GM18517 (cell line): Measurements from ENCODE around the gene MBIP.
"Not testable (repeated sequence)": the region's sequence is repeated elsewhere in the genome, so short reads cannot be mapped to it uniquely, and the experiment has no call there.

ENCODE experiments used
- ATAC-seq: cut with Tn5 transposase; IDR thresholded peaks from one replicate; pipeline ENCODE4 v1.9.1; 2021; ENCODE audit warnings: mild to moderate bottlenecking, moderate library complexity; ENCODE audit not compliant: unreplicated experiment

The MBIP gene, protein sequence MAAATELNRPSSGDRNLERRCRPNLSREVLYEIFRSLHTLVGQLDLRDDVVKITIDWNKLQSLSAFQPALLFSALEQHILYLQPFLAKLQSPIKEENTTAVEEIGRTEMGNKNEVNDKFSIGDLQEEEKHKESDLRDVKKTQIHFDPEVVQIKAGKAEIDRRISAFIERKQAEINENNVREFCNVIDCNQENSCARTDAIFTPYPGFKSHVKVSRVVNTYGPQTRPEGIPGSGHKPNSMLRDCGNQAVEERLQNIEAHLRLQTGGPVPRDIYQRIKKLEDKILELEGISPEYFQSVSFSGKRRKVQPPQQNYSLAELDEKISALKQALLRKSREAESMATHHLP

GRCh38 chr14:36320200-36320896 lies at the start of gene MBIP:
Gene MBIP (minus strand): TSS chr14:36320637. CDS start chr14:36320588, 49 bp downstream.
- peak; percentile 95 for ATAC-seq

DNA sequence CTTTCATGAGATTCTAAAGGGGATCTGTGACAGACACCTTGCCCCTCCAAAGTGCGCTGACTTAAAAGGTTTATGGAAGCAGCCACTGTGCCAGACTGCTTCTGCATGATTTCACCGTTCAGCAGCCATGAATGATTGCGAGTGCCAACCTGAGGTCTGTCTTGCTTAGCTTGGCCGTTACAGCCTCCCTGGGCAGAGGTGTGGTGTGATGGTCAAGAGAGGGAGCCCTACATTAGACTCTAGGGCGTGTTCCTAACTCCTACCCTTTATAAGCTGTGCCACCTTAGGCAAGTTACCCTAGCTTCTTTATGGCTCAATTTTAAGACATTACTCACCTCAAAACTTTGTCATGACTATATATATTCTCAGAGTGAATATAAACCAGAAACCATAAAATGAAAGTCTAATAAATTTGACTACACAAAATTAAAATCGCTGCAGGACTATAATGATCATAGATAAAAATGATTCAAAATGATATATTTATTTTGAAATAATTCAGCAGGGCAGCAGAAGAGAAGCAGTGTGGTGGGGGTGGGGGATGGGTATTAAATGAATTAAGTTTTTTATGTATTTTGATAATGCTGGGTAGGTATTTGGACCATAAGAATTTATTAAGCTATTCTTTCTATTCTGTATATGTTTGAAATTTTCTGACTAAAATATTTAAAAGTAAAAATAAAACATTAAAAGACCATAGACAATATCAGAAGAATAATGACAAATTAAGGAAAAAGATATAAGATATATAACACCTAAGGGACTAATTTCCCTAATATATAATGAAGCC lies 47.7 kb upstream of the MBIP start:
- no peak for ATAC-seq

- ATAC-seq = no peak
These were observed 45.3 kb upstream of the MBIP start for GRCh38 chr14:36365766-36366165.

- no peak for ATAC-seq
These were observed 43.3 kb upstream of the MBIP start for GRCh38 chr14:36363704-36364103.

DNA sequence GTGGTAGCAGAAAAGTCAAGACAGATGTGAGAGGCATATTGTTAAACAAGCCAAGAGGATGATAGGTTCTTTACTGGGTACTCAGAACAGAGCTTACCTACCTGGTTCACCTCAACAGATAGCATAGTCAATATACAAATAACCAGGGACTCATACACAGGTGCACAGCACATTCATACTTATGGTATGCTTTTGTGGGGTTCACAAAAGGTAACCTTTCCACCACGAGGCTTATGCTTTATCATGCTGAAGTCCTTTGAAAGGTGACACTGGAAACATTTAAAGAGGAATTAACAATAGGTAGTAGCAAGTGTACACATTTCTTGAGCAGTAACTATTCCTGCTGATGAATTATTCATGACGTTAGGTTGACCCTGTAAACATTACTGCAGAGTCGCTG lies 42.2 kb upstream of the MBIP start:
- no peak for ATAC-seq

DNA sequence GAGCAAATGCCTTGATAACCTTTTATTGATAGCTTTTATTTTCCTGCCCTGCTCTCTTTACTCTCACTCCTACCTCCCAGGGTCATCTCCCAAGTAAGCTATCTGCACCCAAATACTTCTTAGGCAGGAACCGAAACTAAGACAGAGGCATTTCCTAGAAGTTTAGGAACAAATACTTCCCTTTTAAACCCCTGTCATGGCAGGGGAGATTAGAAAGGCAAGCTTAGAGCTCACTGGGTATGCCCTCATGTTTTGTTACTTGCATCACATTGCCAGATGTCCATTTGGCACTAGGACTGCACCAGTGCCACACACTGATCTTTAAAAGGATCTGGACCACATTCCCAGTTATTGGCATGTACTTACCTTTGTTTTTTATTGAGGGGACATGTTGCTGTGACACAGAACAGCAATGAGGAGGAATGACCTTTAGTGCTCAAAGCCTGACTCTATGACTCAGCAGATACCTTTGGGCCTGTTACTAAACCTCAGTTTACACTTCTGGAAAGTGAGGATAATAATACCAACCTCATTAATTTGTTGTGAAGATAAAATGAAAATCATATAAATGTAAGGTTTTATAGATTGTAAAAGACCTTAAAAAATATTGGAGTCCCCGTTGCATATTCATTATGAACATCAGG lies 40.9 kb upstream of the MBIP start:
- no peak for ATAC-seq

DNA sequence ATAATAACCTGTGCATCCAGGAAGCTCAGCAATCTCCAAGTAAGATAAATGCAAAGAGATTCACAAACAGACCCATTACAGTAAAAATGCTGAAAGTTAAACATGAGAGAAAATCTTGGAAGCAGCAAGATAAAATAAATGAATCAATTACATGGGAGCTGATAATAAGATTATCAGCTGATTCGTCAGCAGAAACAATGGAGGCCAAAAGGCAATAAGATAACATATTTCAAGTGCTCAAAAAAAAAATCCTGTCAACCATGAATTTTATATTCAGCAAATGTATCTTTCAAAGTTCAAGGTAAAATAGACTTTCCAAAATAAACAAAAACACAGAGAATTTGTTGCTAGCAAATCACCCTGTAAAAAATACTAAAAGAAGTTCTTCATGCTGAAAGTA lies 36.4 kb upstream of the MBIP start:
- no peak for ATAC-seq

DNA sequence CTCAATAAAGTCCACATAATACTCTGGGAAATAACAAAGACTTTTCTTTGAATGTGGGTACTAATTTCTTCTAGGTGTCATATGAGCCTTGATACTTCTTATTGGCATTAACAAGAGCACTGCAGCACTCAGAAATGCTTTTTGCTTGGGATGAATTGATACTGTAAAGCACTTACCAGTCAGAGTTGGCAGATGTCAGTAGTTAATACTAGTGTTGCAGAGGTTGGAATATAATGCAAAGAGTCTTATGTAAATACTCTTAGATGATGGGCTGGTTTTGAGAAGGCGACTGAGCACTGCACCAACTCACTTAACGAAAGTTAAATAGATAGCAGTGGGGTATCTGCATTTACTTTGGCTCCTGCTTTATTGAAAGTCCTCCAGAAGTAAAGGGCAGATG lies 25.6 kb upstream of the MBIP start:
- no peak for ATAC-seq

- no peak for ATAC-seq
These were observed 23.8 kb upstream of the MBIP start for GRCh38 chr14:36344211-36344610.

GRCh38 chr14:36341811-36342210 lies 21.4 kb upstream of the MBIP start:
- not testable (repeated sequence) for ATAC-seq

DNA sequence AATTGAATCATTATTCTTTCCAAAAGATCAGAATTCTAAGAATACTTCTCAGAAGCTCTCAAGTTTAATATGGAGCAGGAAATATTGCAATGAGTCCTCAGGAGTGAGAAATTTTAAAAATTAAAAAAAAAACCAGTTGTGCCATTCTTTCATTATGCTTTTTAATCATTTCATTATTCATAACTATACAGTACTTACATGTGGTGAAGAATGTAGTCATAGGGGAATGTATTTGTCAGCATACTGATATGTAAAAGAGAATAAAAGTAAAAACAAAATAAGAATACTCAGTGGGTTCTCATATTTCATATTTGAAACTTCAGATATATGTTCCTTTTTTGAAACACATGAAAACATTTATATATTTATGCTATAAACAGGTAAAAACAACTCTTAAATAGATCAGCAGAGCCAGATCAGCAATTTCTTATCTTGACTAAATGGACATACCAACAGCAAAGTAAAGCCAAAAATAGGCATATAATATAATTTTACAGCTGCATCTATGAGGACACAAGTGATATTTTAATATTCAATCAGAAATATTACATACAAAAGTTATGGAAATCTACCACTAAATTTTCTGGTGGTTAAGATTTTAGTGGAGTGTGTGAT lies 19.9 kb upstream of the MBIP start:
- no peak for ATAC-seq

DNA sequence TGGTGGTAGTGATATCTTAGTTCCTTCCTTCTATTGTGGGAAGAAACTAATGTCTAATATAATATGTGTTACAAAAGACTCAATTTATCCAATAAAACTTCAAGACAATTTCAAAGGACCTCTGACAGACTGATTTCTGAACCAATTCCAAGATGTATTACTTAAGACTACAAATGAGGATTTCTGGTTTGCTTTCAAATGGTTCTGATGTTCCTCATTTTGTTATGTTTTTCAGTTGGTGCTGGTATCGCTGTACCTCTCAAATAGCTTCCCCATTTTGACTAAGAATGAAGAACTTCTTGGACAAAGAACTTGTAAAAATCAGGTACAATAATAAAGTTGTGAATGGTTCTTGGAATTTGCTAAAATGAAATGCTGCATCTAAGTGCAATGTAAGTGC lies 19.4 kb upstream of the MBIP start:
- no peak for ATAC-seq

DNA sequence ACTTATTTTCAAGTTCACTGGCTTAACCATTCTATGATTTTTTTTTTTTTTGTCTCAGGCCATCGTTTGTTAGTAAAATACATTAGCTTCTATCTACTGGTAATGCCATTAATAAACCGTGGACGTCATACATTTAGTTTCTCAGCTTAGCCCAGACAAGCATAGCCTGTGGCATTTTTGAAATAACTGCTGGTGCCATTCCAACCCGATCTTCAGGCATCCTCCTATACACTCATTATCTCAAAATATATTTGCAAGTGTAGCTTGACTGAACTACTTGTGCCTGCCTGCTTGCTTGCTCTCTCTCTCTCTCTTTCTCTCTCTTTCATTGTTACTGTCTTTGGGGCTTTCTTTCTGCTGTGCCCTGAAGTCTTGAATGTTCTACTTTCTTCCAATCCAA lies 12.7 kb upstream of the MBIP start:
- no peak for ATAC-seq

GRCh38 chr14:36327573-36327972 lies 7.1 kb upstream of the MBIP start:
- ATAC-seq = not testable (repeated sequence)

GRCh38 chr14:36325853-36326252 lies 5.4 kb upstream of the MBIP start:
- no peak for ATAC-seq

- no peak for ATAC-seq
These were observed 4.5 kb upstream of the MBIP start for GRCh38 chr14:36324897-36325296.

GRCh38 chr14:36320897-36321381 lies 502 bp upstream of the MBIP start:
- peak; percentile 30 for ATAC-seq

DNA sequence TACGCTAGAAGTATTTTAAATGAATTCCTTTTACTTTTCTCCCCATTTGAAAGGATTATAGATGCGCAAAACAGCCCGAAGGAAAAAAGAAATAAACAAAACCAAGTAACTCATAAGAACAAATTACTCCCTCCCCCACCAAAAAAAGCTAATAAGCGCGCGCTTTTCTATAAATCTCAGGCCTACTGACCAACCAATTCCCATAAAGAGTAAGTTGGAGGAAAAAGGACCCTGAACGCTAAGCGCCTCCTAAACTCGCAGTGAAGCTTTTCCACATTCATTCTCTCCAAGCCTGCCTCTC lies 588 bp downstream of the MBIP start:
- no peak for ATAC-seq

GRCh38 chr14:36317650-36318049 lies 2.8 kb downstream of the MBIP start:
- ATAC-seq = no peak

- no peak for ATAC-seq
These were observed 4.3 kb downstream of the MBIP start for GRCh38 chr14:36316131-36316530.
